K562 (cell line): Measurements from ENCODE around the gene ATXN1. TPM values are rescaled to one million over a fixed set of nuclear protein-coding genes. Genes with fewer than 3 reads are reported as not detected.

Experiments
- ATAC-seq: fragments of 200-7000 bp; cut with Tn5 transposase; 3 replicates; pipeline ENCODE4 v1.9.1; 2020; ENCODE audit warnings: moderate library complexity
- BruUV-seq: library from RNA; stranded (reverse); fragments of 400-500 nt; replicated peaks from 2 replicates; lab custom pipeline; 2021; lab: Mats Ljungman, UMichigan
- CTCF ChIA-PET: fragments of 300-600 bp; formaldehyde crosslinking; extraction: SDS; loops from one replicate; lab custom pipeline; 2021; ENCODE audit warnings: low intra/inter-chr PET ratio; lab: Yijun Ruan, JAX
- POLR2A ChIA-PET: fragments of 300-600, 350-650 bp; sonication (Branson Sonifier 250); formaldehyde crosslinking; extraction: SDS; loops from one replicate; lab custom pipeline; 2021; ENCODE audit warnings: antibody characterized with exemption, inconsistent platforms; lab: Yijun Ruan, JAX
- DNase-seq, 4 experiments: peaks; one replicate each; pipeline versions ENCODE4 v3.0.0 to v3.0.0-alpha.2; 2011 to 2018; ENCODE audit warnings: low spot score in 3 of 4, mixed read lengths in 3 of 4; ENCODE audit errors: extremely low read depth in 1 of 4
- FAIRE-seq: peaks from 2 replicates; lab custom pipeline; 2011; peaks lifted over from hg19 to GRCh38; lab: Jason Lieb, UNC
- H2AFZ ChIP-seq: 2 replicates; pipeline ENCODE4 v1.6.0; 2011; ENCODE audit warnings: low read depth, low read length, control low read depth, inconsistent platforms
- H3K27ac ChIP-seq: fragments of 200-600 bp; 3 replicates; pipeline ENCODE4 v1.8.0; 2011; ENCODE audit warnings: low read depth, mild to moderate bottlenecking, control low read depth, inconsistent platforms, low read length, moderate library complexity, mixed read lengths; ENCODE audit errors: extremely low read depth
- H3K27me3 ChIP-seq, 2 experiments: fragments of 300-600 bp in 1 of 2; 2 replicates in 1 of 2; 3 replicates in 1 of 2; pipeline versions ENCODE4 v1.6.0 to v1.8.0; 2011; ENCODE audit warnings: inconsistent platforms in 2 of 2, low read length in 2 of 2, mild to moderate bottlenecking in 1 of 2, mixed read lengths in 1 of 2, moderate library complexity in 1 of 2; ENCODE audit not compliant: control insufficient read depth in 2 of 2, insufficient read depth in 2 of 2
- H3K36me3 ChIP-seq: fragments of 300-600 bp; 3 replicates; pipeline ENCODE4 v1.8.0; 2011; ENCODE audit warnings: mild to moderate bottlenecking, low read length, inconsistent platforms; ENCODE audit not compliant: control insufficient read depth, insufficient read depth
- H3K4me1 ChIP-seq, 2 experiments: fragments of 200-600 bp in 1 of 2; replicated peaks in 1 of 2; 2 replicates in 1 of 2; 3 replicates in 1 of 2; pipeline versions ENCODE4 v1.5.1 to v1.8.0; 2011; ENCODE audit warnings: inconsistent platforms in 2 of 2, low read length in 2 of 2, mild to moderate bottlenecking in 1 of 2, mixed read lengths in 1 of 2, moderate library complexity in 1 of 2; ENCODE audit not compliant: control insufficient read depth in 2 of 2, insufficient read depth in 2 of 2
- H3K4me2 ChIP-seq: 2 replicates; pipeline ENCODE4 v1.6.1; 2011; ENCODE audit warnings: low read length, control low read depth, inconsistent platforms, mixed read lengths; ENCODE audit not compliant: insufficient read depth
- H3K4me3 ChIP-seq: fragments of 200-600 bp; sonication (generic), shearing (Covaris generic); 2 replicates; pipeline ENCODE4 v1.5.1; 2016; ENCODE audit warnings: control low read depth, inconsistent platforms
- H3K79me2 ChIP-seq: fragments of 200-600 bp; 3 replicates; pipeline ENCODE4 v1.8.0; 2011; ENCODE audit warnings: low read length, inconsistent platforms; ENCODE audit not compliant: control insufficient read depth, insufficient read depth
- H3K9ac ChIP-seq, 2 experiments: 2 replicates each; pipeline versions ENCODE4 v1.6.0 to v1.6.1; 2011; ENCODE audit warnings: low read depth in 2 of 2, low read length in 2 of 2, control low read depth in 1 of 2, inconsistent platforms in 1 of 2, mild to moderate bottlenecking in 1 of 2, mixed read lengths in 1 of 2; ENCODE audit not compliant: insufficient read depth in 1 of 2
- H3K9me1 ChIP-seq: one replicate; pipeline ENCODE4 v1.6.0; 2011; ENCODE audit warnings: inconsistent platforms, mild to moderate bottlenecking, low read length, moderate library complexity; ENCODE audit not compliant: control insufficient read depth, insufficient read depth
- H3K9me3 ChIP-seq: replicated peaks from 2 replicates; pipeline ENCODE4 v1.5.1; 2011; ENCODE audit warnings: low read depth, low read length, inconsistent platforms; ENCODE audit not compliant: control insufficient read depth, insufficient read depth
- H4K20me1 ChIP-seq: replicated peaks from 2 replicates; pipeline ENCODE4 v1.6.1; 2011; ENCODE audit warnings: low read length, inconsistent platforms, mixed read lengths; ENCODE audit not compliant: control insufficient read depth, insufficient read depth
- EHMT2 ChIP-seq: fragments of 450-650 bp; IDR thresholded peaks from 2 replicates; pipeline ENCODE4 v1.6.1; 2018; ENCODE audit warnings: antibody characterized with exemption
- EZH2 ChIP-seq: IDR thresholded peaks from 2 replicates; pipeline ENCODE4 v1.6.1; 2012; ENCODE audit warnings: low read depth, mild to moderate bottlenecking, inconsistent platforms, low read length, borderline replicate concordance
- GTF2B ChIP-seq: IDR thresholded peaks from 2 replicates; pipeline ENCODE4 v1.6.1; 2011; ENCODE audit not compliant: insufficient read length; ENCODE audit errors: extremely low read depth
- GTF2E2 ChIP-seq: fragments of 200-800 bp; sonication (Bioruptor generic); IDR thresholded peaks from 2 replicates; pipeline ENCODE4 v1.6.1; 2016; ENCODE audit warnings: missing genetic modification characterization, missing compliant biosample characterization
- MCM5 ChIP-seq: fragments of 450-650 bp; IDR thresholded peaks from 2 replicates; pipeline ENCODE4 v1.6.1; 2016; ENCODE audit warnings: low read depth
- NCOA6 ChIP-seq: fragments of 450-650 bp; IDR thresholded peaks from 2 replicates; pipeline ENCODE4 v1.6.1; 2017; ENCODE audit warnings: mild to moderate bottlenecking
- NEUROD1 ChIP-seq: fragments of 150-350 bp; IDR thresholded peaks from 2 replicates; pipeline ENCODE4 v1.6.1; 2014; ENCODE audit warnings: borderline replicate concordance, low read length, low read depth; ENCODE audit not compliant: partially characterized antibody
- NUFIP1 ChIP-seq: fragments of 450-650 bp; IDR thresholded peaks from 2 replicates; pipeline ENCODE4 v1.6.1; 2018; ENCODE audit not compliant: partially characterized antibody
- PHB2 ChIP-seq: fragments of 450-650 bp; IDR thresholded peaks from 2 replicates; pipeline ENCODE4 v1.6.1; 2017; ENCODE audit warnings: low read depth
- PHTF2 ChIP-seq: fragments of 250-450 bp; sonication (Bioruptor Pico); IDR thresholded peaks from 2 replicates; pipeline ENCODE4 v1.5.0; 2021; ENCODE audit warnings: mild to moderate bottlenecking
- PTRF ChIP-seq: fragments of 450-650 bp; IDR thresholded peaks from 2 replicates; pipeline ENCODE4 v1.6.1; 2016; ENCODE audit warnings: mild to moderate bottlenecking, missing genetic modification characterization, missing compliant biosample characterization
- TCF7L2 ChIP-seq: fragments of 150-350 bp; IDR thresholded peaks from 2 replicates; pipeline ENCODE4 v1.6.1; 2016; ENCODE audit warnings: low read depth, mild to moderate bottlenecking, low read length, moderate library complexity
- ZNF143 ChIP-seq: sonication (generic); formaldehyde crosslinking; IDR thresholded peaks from 2 replicates; pipeline ENCODE4 v1.9.0; 2022; ENCODE audit warnings: mild to moderate bottlenecking, missing genetic modification reagents
- ZNF436 ChIP-seq: fragments of 250-450, 450-650 bp; sonication (Bioruptor Pico); formaldehyde crosslinking; IDR thresholded peaks from 2 replicates; pipeline ENCODE4 v1.7.0; 2020; ENCODE audit warnings: mild to moderate bottlenecking
- ZNF644 ChIP-seq: fragments of 200-800 bp; sonication (Bioruptor generic); IDR thresholded peaks from 2 replicates; pipeline ENCODE4 v1.6.1; 2016; ENCODE audit warnings: low read depth, missing genetic modification characterization, missing compliant biosample characterization
- in situ Hi-C: fragments of 300-500 bp; cut with MboI; formaldehyde crosslinking; loops from 4 replicates; pipeline ENCODE4 v1.15.0; 2018; ENCODE audit warnings: inconsistent platforms, mixed read lengths
- intact Hi-C: fragments of 100-400 bp; cut with micrococcal nuclease; formaldehyde crosslinking; loops from 2 replicates; pipeline ENCODE4 v1.14.2; 2022
- polyA plus RNA-seq, 8 experiments: library from polyadenylated mRNA; depleted of rRNA in 4 of 8; stranded (reverse) in 5 of 8; unstranded in 3 of 8; fragments of >200 nt; fragmentation: Nextera tagmentation in 2 of 8; fragmentation: Illumina TruSeq in 1 of 8; extraction: Ambion mirVana in 2 of 8; extraction: Trizol in 1 of 8; gene quantifications; 2 replicates each; pipeline versions ENCODE4 v1.2.1 to v1.2.3, GENCODE V29; 2011 to 2014; ENCODE audit warnings: inconsistent platforms in 1 of 8, missing spikeins in 1 of 8
- total RNA-seq, 7 experiments: library from RNA; depleted of rRNA in 6 of 7; stranded (reverse); fragments of >200 nt in 6 of 7; fragmentation: Illumina TruSeq in 2 of 7; extraction: Trizol in 2 of 7; gene quantifications; 2 replicates each; pipeline versions ENCODE4 v1.2.1 to v1.2.3, GENCODE V29; 2011 to 2021; ENCODE audit warnings: low replicate concordance in 1 of 7

ATXN1 gene
- total and polyA plus RNA-seq, 9 of the 15 experiments (the other 6 are each of a cell fraction or from before 2014, with no cell fraction given) = under 0.01 to 1.2 (median 0.58) TPM

- TF ChIP-seq GTF2B (no peak), NCOA6 (no peak), NEUROD1 (no peak), PHB2 (no peak), ZNF143 (CRISPR knock-in tag) (no peak), TCF7L2 (no peak), ZNF644 (no peak), PTRF (tag) (no peak), NUFIP1 (no peak)
These were observed 258.0 kb downstream of the ATXN1 start (continued) for GRCh38 chr6:16503241-16503775.

GRCh38 chr6:16498957-16499356, 262.3 kb downstream of the ATXN1 start:
- Histone ChIP-seq H3K79me2 (no peaks in the 10 kb centered on the region), H3K4me2 (no peak overlapping the region), H3K4me1 (no peaks in the 10 kb centered on the region), H3K9me3 (no peaks in the 10 kb centered on the region), H3K9me1 (no peaks in the 10 kb centered on the region), H3K4me3 (no peak overlapping the region), H3K9ac (no peak overlapping the region)
- FAIRE-seq (no peak), DNase-seq (no peak)
- ChIA-PET POLR2A (no interaction called here), CTCF (no interaction called here)
- in situ Hi-C loops = no loop called here
- BruUV-seq = no TSS peak
- intact Hi-C loops = loop anchor here (5.0 kb wide), 1 partner anchor 167 kb away; no protein-coding TSS in a partner anchor
- no peak for TF ChIP-seq ZNF436 (CRISPR knock-in tag)
- TF ChIP-seq PHTF2 (CRISPR knock-in tag) = no peak
- no peak for TF ChIP-seq EHMT2
- TF ChIP-seq EZH2 = no peak
- TF ChIP-seq GTF2E2 (tag) = no peak
- no peak for TF ChIP-seq MCM5
- TF ChIP-seq, all 486 proteins: peak for 0
- H2AFZ ChIP-seq = no peak overlapping the region
- H3K27ac ChIP-seq = no peak overlapping the region
- H4K20me1 ChIP-seq = no peaks in the 10 kb centered on the region
- no peaks in the 10 kb centered on the region for H3K36me3 ChIP-seq
- peaks cover 0 to 5% of the 10 kb centered on the region in 2 experiments; a peak in 1 of 5 replicates for H3K27me3 ChIP-seq
- no peak for ATAC-seq
